Fibroblast of villous mesenchyme (primary cell): ENCODE data around the gene RPL10. TPM values are rescaled to one million over a fixed set of nuclear protein-coding genes. Genes with fewer than 3 reads are reported as not detected.

Source experiments
- DNase-seq: peaks from one replicate; pipeline ENCODE4 v3.0.0-alpha.2; 2010; ENCODE audit warnings: low read depth
- H3K4me3 ChIP-seq: 2 replicates; pipeline ENCODE4 v1.5.1; 2011; ENCODE audit warnings: low read depth, mild to moderate bottlenecking, low read length
- CTCF ChIP-seq: IDR thresholded peaks from 2 replicates; pipeline ENCODE4 v1.5.1; 2012; ENCODE audit warnings: low read depth, mild to moderate bottlenecking, low read length; ENCODE audit not compliant: insufficient read depth
- total RNA-seq: library from RNA; depleted of rRNA; stranded (reverse); fragments of >200 nt; gene quantifications from 2 replicates; pipeline ENCODE4 v1.2.3, GENCODE V29; 2012

RPL10 gene
- total RNA-seq, 1 donor = 1,322 TPM

- TF ChIP-seq CTCF = no peak
- peak overlapping the region; percentile 75 for H3K4me3 ChIP-seq
- DNase-seq = no peak
These were observed 30.5 kb upstream of the RPL10 start for GRCh38 chrX:154367474-154368308.

- TF ChIP-seq CTCF = no peak
- peak; percentile 94 for DNase-seq
These were observed 29.3 kb upstream of the RPL10 start for GRCh38 chrX:154368630-154369448.

GRCh38 chrX:154369449-154370299 is 28.5 kb upstream of the RPL10 start:
- H3K4me3 ChIP-seq = peak overlapping the region; percentile 75
- DNase-seq = peak; percentile 97
- TF ChIP-seq CTCF = no peak

More at GRCh38 chrX:154368630-154369448, 29.3 kb upstream of the RPL10 start:
- peak overlapping the region; percentile 75 for H3K4me3 ChIP-seq

- no peak for TF ChIP-seq CTCF
- H3K4me3 ChIP-seq = peak overlapping the region; percentile 75
- DNase-seq = no peak
These were observed 27.7 kb upstream of the RPL10 start for GRCh38 chrX:154370300-154371016.

GRCh38 chrX:154371017-154371788 is 27.0 kb upstream of the RPL10 start:
- H3K4me3 ChIP-seq = peak overlapping the region; percentile 75
- peak; percentile 96 for DNase-seq
- TF ChIP-seq CTCF = no peak
